GM18519 (cell line): ENCODE data around the gene FBXW2.
"Not testable (repeated sequence)": the region's sequence is repeated elsewhere in the genome, so short reads cannot be mapped to it uniquely, and the experiment has no call there.

ENCODE experiments used
- ATAC-seq: cut with Tn5 transposase; IDR thresholded peaks from one replicate; pipeline ENCODE4 v1.9.1; 2021; ENCODE audit warnings: mild to moderate bottlenecking, moderate library complexity; ENCODE audit not compliant: unreplicated experiment, low FRiP score

FBXW2 gene

GRCh38 chr9:120792898-120793765 is at the start of gene FBXW2:
FBXW2 (minus strand) TSS chr9:120793416; CDS start chr9:120788258, 5,158 bp downstream.
- peak; percentile 76 for ATAC-seq

- no peak for ATAC-seq
These were observed 48.9 kb upstream of the FBXW2 start for GRCh38 chr9:120841930-120842684.

GRCh38 chr9:120839146-120839545 is 45.9 kb upstream of the FBXW2 start:
- no peak for ATAC-seq

GRCh38 chr9:120837921-120838320 is 44.7 kb upstream of the FBXW2 start:
- ATAC-seq: no peak

- no peak for ATAC-seq
These were observed 40.1 kb upstream of the FBXW2 start for GRCh38 chr9:120833325-120833724.

- ATAC-seq: no peak
These were observed 39.6 kb upstream of the FBXW2 start for GRCh38 chr9:120832807-120833206.

- ATAC-seq: no peak
These were observed 37.6 kb upstream of the FBXW2 start for GRCh38 chr9:120830865-120831264.

- ATAC-seq: no peak
These were observed 36.9 kb upstream of the FBXW2 start for GRCh38 chr9:120830151-120830550.

GRCh38 chr9:120829650-120830049 is 36.4 kb upstream of the FBXW2 start:
- no peak for ATAC-seq

- no peak for ATAC-seq
These were observed 26.9 kb upstream of the FBXW2 start for GRCh38 chr9:120820095-120820494.

GRCh38 chr9:120818595-120818994 is 25.4 kb upstream of the FBXW2 start:
- ATAC-seq: no peak

GRCh38 chr9:120815075-120815474 is 21.9 kb upstream of the FBXW2 start:
- ATAC-seq: no peak

GRCh38 chr9:120808931-120809330 is 15.7 kb upstream of the FBXW2 start:
- ATAC-seq: no peak

- ATAC-seq: no peak
These were observed 14.6 kb upstream of the FBXW2 start for GRCh38 chr9:120807607-120808379.

- not testable (repeated sequence) for ATAC-seq
These were observed 11.7 kb upstream of the FBXW2 start for GRCh38 chr9:120804784-120805363.

- no peak for ATAC-seq
These were observed 8.2 kb upstream of the FBXW2 start for GRCh38 chr9:120801441-120801840.

- ATAC-seq: no peak
These were observed 2.1 kb downstream of the FBXW2 start for GRCh38 chr9:120791161-120791560.

GRCh38 chr9:120787933-120788332 is 5.3 kb downstream of the FBXW2 start:
- no peak for ATAC-seq

- no peak for ATAC-seq
These were observed 9.6 kb downstream of the FBXW2 start for GRCh38 chr9:120783602-120784047.

GRCh38 chr9:120781236-120781635 is 12.0 kb downstream of the FBXW2 start:
- no peak for ATAC-seq
